ENCODE data around the gene DDX1.
"Not testable (repeated sequence)": the region's sequence is repeated elsewhere in the genome, so short reads cannot be mapped to it uniquely, and the experiment has no call there.

DDX1 gene

GRCh38 chr2:15619510-15619909 lies 27.8 kb downstream of the DDX1 start:
- H3K27me3 ChIP-seq (ENCODE audit: low read depth, low read length), result no peaks in the 10 kb centered on the region
- H3K36me3 ChIP-seq (ENCODE audit: control insufficient read depth in 1 of 2, insufficient read depth in 2 of 2, low read length in 2 of 2), result peaks cover 42 to 60% of the 10 kb centered on the region in 2 donors
- H3K27ac ChIP-seq (ENCODE audit: low read length), result no peak overlapping the region
- no peaks in the 10 kb centered on the region for H3K9me3 ChIP-seq (ENCODE audit: control insufficient read depth in 1 of 2, low read length in 2 of 2)
- H3K4me1 ChIP-seq (ENCODE audit: control insufficient read depth in 1 of 2, insufficient read depth in 2 of 2, low read length in 2 of 2), result no peaks in the 10 kb centered on the region
- H3K4me3 ChIP-seq (ENCODE audit: low read depth in 1 of 2, low read length in 2 of 2), result no peak overlapping the region

GRCh38 chr2:15619938-15620337 lies 28.3 kb downstream of the DDX1 start:
- H3K36me3 ChIP-seq (ENCODE audit: control insufficient read depth in 1 of 2, insufficient read depth in 2 of 2, low read length in 2 of 2), result peaks cover 46 to 63% of the 10 kb centered on the region in 2 donors

GRCh38 chr2:15620340-15620739 lies 28.7 kb downstream of the DDX1 start:
- Histone ChIP-seq H3K27me3 (ENCODE audit: low read depth, low read length) (no peaks in the 10 kb centered on the region), H3K36me3 (ENCODE audit: control insufficient read depth in 1 of 2, insufficient read depth in 2 of 2, low read length in 2 of 2) (peaks cover 49 to 65% of the 10 kb centered on the region in 2 donors), H3K9me3 (ENCODE audit: control insufficient read depth in 1 of 2, low read length in 2 of 2) (no peaks in the 10 kb centered on the region), H3K27ac (ENCODE audit: low read length) (no peak overlapping the region), H3K4me1 (ENCODE audit: control insufficient read depth in 1 of 2, insufficient read depth in 2 of 2, low read length in 2 of 2) (no peaks in the 10 kb centered on the region), H3K4me3 (ENCODE audit: low read depth in 1 of 2, low read length in 2 of 2) (no peak overlapping the region)

More at GRCh38 chr2:15619938-15620337, 28.3 kb downstream of the DDX1 start:
- H3K27me3 ChIP-seq (ENCODE audit: low read depth, low read length), result no peaks in the 10 kb centered on the region
- no peaks in the 10 kb centered on the region for H3K9me3 ChIP-seq (ENCODE audit: control insufficient read depth in 1 of 2, low read length in 2 of 2)
- H3K27ac ChIP-seq (ENCODE audit: low read length), result no peak overlapping the region
- H3K4me3 ChIP-seq (ENCODE audit: low read depth in 1 of 2, low read length in 2 of 2), result no peak overlapping the region
- H3K4me1 ChIP-seq (ENCODE audit: control insufficient read depth in 1 of 2, insufficient read depth in 2 of 2, low read length in 2 of 2), result no peaks in the 10 kb centered on the region

GRCh38 chr2:15620857-15621471 lies 29.3 kb downstream of the DDX1 start:
- no peak overlapping the region for H3K4me3 ChIP-seq (ENCODE audit: low read depth in 1 of 2, low read length in 2 of 2)
- no peak overlapping the region for H3K27ac ChIP-seq (ENCODE audit: low read length)
- no peaks in the 10 kb centered on the region for H3K27me3 ChIP-seq (ENCODE audit: low read depth, low read length)
- H3K9me3 ChIP-seq (ENCODE audit: control insufficient read depth in 1 of 2, low read length in 2 of 2), result no peaks in the 10 kb centered on the region
- no peaks in the 10 kb centered on the region for H3K4me1 ChIP-seq (ENCODE audit: control insufficient read depth in 1 of 2, insufficient read depth in 2 of 2, low read length in 2 of 2)
- H3K36me3 ChIP-seq (ENCODE audit: control insufficient read depth in 1 of 2, insufficient read depth in 2 of 2, low read length in 2 of 2), result peaks cover 49 to 69% of the 10 kb centered on the region in 2 donors

- H3K27ac ChIP-seq (ENCODE audit: low read length); H3K27me3 ChIP-seq (ENCODE audit: low read depth, low read length); H3K9me3 ChIP-seq (ENCODE audit: control insufficient read depth in 1 of 2, low read length in 2 of 2); H3K4me1 ChIP-seq (ENCODE audit: control insufficient read depth in 1 of 2, insufficient read depth in 2 of 2, low read length in 2 of 2); H3K4me3 ChIP-seq (ENCODE audit: low read depth in 1 of 2, low read length in 2 of 2): not testable (repeated sequence)
- peaks cover 45 to 70% of the 10 kb centered on the region in 2 donors for H3K36me3 ChIP-seq (ENCODE audit: control insufficient read depth in 1 of 2, insufficient read depth in 2 of 2, low read length in 2 of 2)
Observed at GRCh38 chr2:15621472-15621870, 29.8 kb downstream of the DDX1 start.

- Histone ChIP-seq H3K4me1 (ENCODE audit: control insufficient read depth in 1 of 2, insufficient read depth in 2 of 2, low read length in 2 of 2) (no peaks in the 10 kb centered on the region), H3K27me3 (ENCODE audit: low read depth, low read length) (no peaks in the 10 kb centered on the region), H3K36me3 (ENCODE audit: control insufficient read depth in 1 of 2, insufficient read depth in 2 of 2, low read length in 2 of 2) (peaks cover 46 to 76% of the 10 kb centered on the region in 2 donors), H3K4me3 (ENCODE audit: low read depth in 1 of 2, low read length in 2 of 2) (no peak overlapping the region), H3K27ac (ENCODE audit: low read length) (no peak overlapping the region), H3K9me3 (ENCODE audit: control insufficient read depth in 1 of 2, low read length in 2 of 2) (no peaks in the 10 kb centered on the region)
Observed at GRCh38 chr2:15622214-15622613, 30.5 kb downstream of the DDX1 start.

- no peaks in the 10 kb centered on the region for H3K9me3 ChIP-seq (ENCODE audit: control insufficient read depth in 1 of 2, low read length in 2 of 2)
- no peak overlapping the region for H3K27ac ChIP-seq (ENCODE audit: low read length)
- H3K27me3 ChIP-seq (ENCODE audit: low read depth, low read length), result no peaks in the 10 kb centered on the region
- no peak overlapping the region for H3K4me3 ChIP-seq (ENCODE audit: low read depth in 1 of 2, low read length in 2 of 2)
- no peaks in the 10 kb centered on the region for H3K4me1 ChIP-seq (ENCODE audit: control insufficient read depth in 1 of 2, insufficient read depth in 2 of 2, low read length in 2 of 2)
- peaks cover 52 to 77% of the 10 kb centered on the region in 2 donors for H3K36me3 ChIP-seq (ENCODE audit: control insufficient read depth in 1 of 2, insufficient read depth in 2 of 2, low read length in 2 of 2)
Observed at GRCh38 chr2:15622614-15623480, 31.2 kb downstream of the DDX1 start.

GRCh38 chr2:15623481-15623796 lies 31.8 kb downstream of the DDX1 start:
- peaks cover 52 to 77% of the 10 kb centered on the region in 2 donors for H3K36me3 ChIP-seq (ENCODE audit: control insufficient read depth in 1 of 2, insufficient read depth in 2 of 2, low read length in 2 of 2)

GRCh38 chr2:15623898-15624541 lies 32.4 kb downstream of the DDX1 start:
- Histone ChIP-seq H3K9me3 (ENCODE audit: control insufficient read depth in 1 of 2, low read length in 2 of 2) (no peaks in the 10 kb centered on the region), H3K4me1 (ENCODE audit: control insufficient read depth in 1 of 2, insufficient read depth in 2 of 2, low read length in 2 of 2) (no peaks in the 10 kb centered on the region), H3K36me3 (ENCODE audit: control insufficient read depth in 1 of 2, insufficient read depth in 2 of 2, low read length in 2 of 2) (peaks cover 54 to 75% of the 10 kb centered on the region in 2 donors), H3K4me3 (ENCODE audit: low read depth in 1 of 2, low read length in 2 of 2) (no peak overlapping the region), H3K27me3 (ENCODE audit: low read depth, low read length) (no peaks in the 10 kb centered on the region), H3K27ac (ENCODE audit: low read length) (no peak overlapping the region)

More at GRCh38 chr2:15623481-15623796, 31.8 kb downstream of the DDX1 start:
- Histone ChIP-seq H3K9me3 (ENCODE audit: control insufficient read depth in 1 of 2, low read length in 2 of 2) (no peaks in the 10 kb centered on the region), H3K4me3 (ENCODE audit: low read depth in 1 of 2, low read length in 2 of 2) (no peak overlapping the region), H3K4me1 (ENCODE audit: control insufficient read depth in 1 of 2, insufficient read depth in 2 of 2, low read length in 2 of 2) (no peaks in the 10 kb centered on the region), H3K27ac (ENCODE audit: low read length) (no peak overlapping the region), H3K27me3 (ENCODE audit: low read depth, low read length) (no peaks in the 10 kb centered on the region)

- H3K9me3 ChIP-seq (ENCODE audit: control insufficient read depth in 1 of 2, low read length in 2 of 2), result no peaks in the 10 kb centered on the region
Observed at GRCh38 chr2:15624903-15625302, 33.2 kb downstream of the DDX1 start.

GRCh38 chr2:15625344-15626036 lies 33.8 kb downstream of the DDX1 start:
- no peaks in the 10 kb centered on the region for H3K9me3 ChIP-seq (ENCODE audit: control insufficient read depth in 1 of 2, low read length in 2 of 2)
- no peak overlapping the region for H3K27ac ChIP-seq (ENCODE audit: low read length)
- H3K4me1 ChIP-seq (ENCODE audit: control insufficient read depth in 1 of 2, insufficient read depth in 2 of 2, low read length in 2 of 2), result no peaks in the 10 kb centered on the region
- H3K27me3 ChIP-seq (ENCODE audit: low read depth, low read length), result no peaks in the 10 kb centered on the region
- H3K4me3 ChIP-seq (ENCODE audit: low read depth in 1 of 2, low read length in 2 of 2), result no peak overlapping the region
- H3K36me3 ChIP-seq (ENCODE audit: control insufficient read depth in 1 of 2, insufficient read depth in 2 of 2, low read length in 2 of 2), result peaks cover 49 to 73% of the 10 kb centered on the region in 2 donors

More at GRCh38 chr2:15624903-15625302, 33.2 kb downstream of the DDX1 start:
- no peak overlapping the region for H3K4me3 ChIP-seq (ENCODE audit: low read depth in 1 of 2, low read length in 2 of 2)
- no peaks in the 10 kb centered on the region for H3K4me1 ChIP-seq (ENCODE audit: control insufficient read depth in 1 of 2, insufficient read depth in 2 of 2, low read length in 2 of 2)
- H3K27ac ChIP-seq (ENCODE audit: low read length), result no peak overlapping the region
- H3K36me3 ChIP-seq (ENCODE audit: control insufficient read depth in 1 of 2, insufficient read depth in 2 of 2, low read length in 2 of 2), result peaks cover 47 to 73% of the 10 kb centered on the region in 2 donors
- no peaks in the 10 kb centered on the region for H3K27me3 ChIP-seq (ENCODE audit: low read depth, low read length)
